ENCODE data around the gene EFL1.
"Not testable (repeated sequence)": the region's sequence is repeated elsewhere in the genome, so short reads cannot be mapped to it uniquely, and the experiment has no call there.

The EFL1 gene

GRCh38 chr15:82195818-82196217, 66.7 kb downstream of the EFL1 start:
- DNase-seq = not testable (repeated sequence)

- not testable (repeated sequence) for DNase-seq
Measured at GRCh38 chr15:82194488-82194887, 68.0 kb downstream of the EFL1 start.

- not testable (repeated sequence) for DNase-seq
Measured at GRCh38 chr15:82193435-82193834, 69.1 kb downstream of the EFL1 start.

- DNase-seq = not testable (repeated sequence)
Measured at GRCh38 chr15:82192394-82192793, 70.1 kb downstream of the EFL1 start.

GRCh38 chr15:82186719-82187406, 75.7 kb downstream of the EFL1 start:
- no peak for DNase-seq

- DNase-seq = no peak
Measured at GRCh38 chr15:82186161-82186560, 76.4 kb downstream of the EFL1 start.

GRCh38 chr15:82184776-82185175, 77.8 kb downstream of the EFL1 start:
- no peak for DNase-seq

GRCh38 chr15:82184355-82184754, 78.2 kb downstream of the EFL1 start:
- DNase-seq = no peak

- DNase-seq = no peak
Measured at GRCh38 chr15:82183121-82184031, 79.2 kb downstream of the EFL1 start.

- DNase-seq = no peak
Measured at GRCh38 chr15:82181371-82181770, 81.2 kb downstream of the EFL1 start.

- no peak for DNase-seq
Measured at GRCh38 chr15:82178061-82178460, 84.5 kb downstream of the EFL1 start.

- DNase-seq = no peak
Measured at GRCh38 chr15:82177291-82178010, 85.1 kb downstream of the EFL1 start.

GRCh38 chr15:82176542-82176941, 86.0 kb downstream of the EFL1 start:
- no peak for DNase-seq

- DNase-seq = no peak
Measured at GRCh38 chr15:82174471-82175235, 87.9 kb downstream of the EFL1 start.

- no peak for DNase-seq
Measured at GRCh38 chr15:82173108-82173507, 89.4 kb downstream of the EFL1 start.

GRCh38 chr15:82172506-82172905, 90.0 kb downstream of the EFL1 start:
- no peak for DNase-seq

- DNase-seq = no peak
Measured at GRCh38 chr15:82168757-82169156, 93.8 kb downstream of the EFL1 start.

- DNase-seq = no peak
Measured at GRCh38 chr15:82168296-82168695, 94.2 kb downstream of the EFL1 start.

- no peak for DNase-seq
Measured at GRCh38 chr15:82165948-82166376, 96.6 kb downstream of the EFL1 start.

GRCh38 chr15:82159922-82160321, 102.6 kb downstream of the EFL1 start:
- no peak for DNase-seq

- DNase-seq = no peak
Measured at GRCh38 chr15:82158811-82159210, 103.7 kb downstream of the EFL1 start.

- DNase-seq = no peak
Measured at GRCh38 chr15:82150645-82151044, 111.9 kb downstream of the EFL1 start.
